ENCODE results near the gene PTPRD.

PTPRD gene

GRCh38 chr9:8679371-8679822, 1933.4 kb downstream of the PTPRD start:
- DNase-seq (ENCODE audit: low read depth): no peak

GRCh38 chr9:8677741-8678140, 1935.1 kb downstream of the PTPRD start:
- no peak for DNase-seq (ENCODE audit: low read depth)

GRCh38 chr9:8674536-8674935, 1938.3 kb downstream of the PTPRD start:
- DNase-seq (ENCODE audit: low read depth): no peak

- DNase-seq (ENCODE audit: low read depth): no peak
These were observed 1939.0 kb downstream of the PTPRD start for GRCh38 chr9:8673830-8674229.

- DNase-seq (ENCODE audit: low read depth): no peak
These were observed 1942.1 kb downstream of the PTPRD start for GRCh38 chr9:8670751-8671150.

- DNase-seq (ENCODE audit: low read depth): no peak
These were observed 1944.1 kb downstream of the PTPRD start for GRCh38 chr9:8668751-8669150.

GRCh38 chr9:8668231-8668630, 1944.6 kb downstream of the PTPRD start:
- no peak for DNase-seq (ENCODE audit: low read depth)

- DNase-seq (ENCODE audit: low read depth): no peak
These were observed 1946.7 kb downstream of the PTPRD start for GRCh38 chr9:8666060-8666459.

GRCh38 chr9:8660383-8660782, 1952.4 kb downstream of the PTPRD start:
- no peak for DNase-seq (ENCODE audit: low read depth)

- no peak for DNase-seq (ENCODE audit: low read depth)
These were observed 1953.7 kb downstream of the PTPRD start for GRCh38 chr9:8659108-8659507.

GRCh38 chr9:8655071-8655470, 1957.7 kb downstream of the PTPRD start:
- DNase-seq (ENCODE audit: low read depth): no peak

- no peak for DNase-seq (ENCODE audit: low read depth)
These were observed 1958.9 kb downstream of the PTPRD start for GRCh38 chr9:8653855-8654254.

GRCh38 chr9:8653111-8653510, 1959.7 kb downstream of the PTPRD start:
- no peak for DNase-seq (ENCODE audit: low read depth)

GRCh38 chr9:8652255-8652654, 1960.5 kb downstream of the PTPRD start:
- no peak for DNase-seq (ENCODE audit: low read depth)

- DNase-seq (ENCODE audit: low read depth): no peak
These were observed 1961.0 kb downstream of the PTPRD start for GRCh38 chr9:8651846-8652215.

- no peak for DNase-seq (ENCODE audit: low read depth)
These were observed 1961.5 kb downstream of the PTPRD start for GRCh38 chr9:8651070-8651845.

GRCh38 chr9:8649807-8650206, 1963.0 kb downstream of the PTPRD start:
- no peak for DNase-seq (ENCODE audit: low read depth)

GRCh38 chr9:8649160-8649559, 1963.6 kb downstream of the PTPRD start:
- DNase-seq (ENCODE audit: low read depth): no peak

GRCh38 chr9:8648271-8648845, 1964.4 kb downstream of the PTPRD start:
- no peak for DNase-seq (ENCODE audit: low read depth)

- DNase-seq (ENCODE audit: low read depth): no peak
These were observed 1965.0 kb downstream of the PTPRD start for GRCh38 chr9:8647824-8648223.

GRCh38 chr9:8644571-8644970, 1968.2 kb downstream of the PTPRD start:
- DNase-seq (ENCODE audit: low read depth): no peak

- no peak for DNase-seq (ENCODE audit: low read depth)
These were observed 1968.9 kb downstream of the PTPRD start for GRCh38 chr9:8643896-8644295.

GRCh38 chr9:8643464-8643863, 1969.3 kb downstream of the PTPRD start:
- no peak for DNase-seq (ENCODE audit: low read depth)

GRCh38 chr9:8640761-8641160, 1972.0 kb downstream of the PTPRD start:
- no peak for DNase-seq (ENCODE audit: low read depth)

All from EH (cell line).